GM23338 (cell line): Measurements from ENCODE around the gene DMBT1. TPM values are rescaled to one million over a fixed set of nuclear protein-coding genes. Genes with fewer than 3 reads are reported as not detected.

Experiments
- ATAC-seq: fragments of 200-7000 bp; cut with Tn5 transposase; 3 replicates; pipeline ENCODE4 v1.9.1; 2020
- DNase-seq: peaks from one replicate; pipeline ENCODE4 v3.0.0-alpha.2; 2015; ENCODE audit warnings: low spot score
- H2AFZ ChIP-seq: fragments of 200-600 bp; sonication (generic); 2 replicates; pipeline ENCODE4 v1.8.0; 2016; ENCODE audit warnings: antibody characterized with exemption, mild to moderate bottlenecking, moderate library complexity
- H3F3A ChIP-seq: fragments of 200-600 bp; sonication (generic); replicated peaks from 2 replicates; pipeline ENCODE4 v1.8.0; 2017; ENCODE audit warnings: antibody characterized with exemption, mixed run types, low read depth
- H3K27ac ChIP-seq: fragments of 200-600 bp; sonication (generic); 2 replicates; pipeline ENCODE4 v1.6.1; 2016; ENCODE audit warnings: low read depth
- H3K27me3 ChIP-seq: fragments of 200-600 bp; sonication (generic); 2 replicates; pipeline ENCODE4 v1.8.0; 2016; ENCODE audit warnings: mild to moderate bottlenecking, mixed run types, moderate library complexity; ENCODE audit not compliant: insufficient read depth
- H3K36me3 ChIP-seq: fragments of 200-600 bp; sonication (generic); 2 replicates; pipeline ENCODE4 v1.8.0; 2016; ENCODE audit warnings: mild to moderate bottlenecking; ENCODE audit not compliant: insufficient read depth
- H3K4me1 ChIP-seq: fragments of 200-600 bp; sonication (generic); 2 replicates; pipeline ENCODE4 v1.8.0; 2016; ENCODE audit warnings: mild to moderate bottlenecking, moderate library complexity; ENCODE audit not compliant: insufficient read depth
- H3K4me2 ChIP-seq: fragments of 200-600 bp; sonication (generic); 2 replicates; pipeline ENCODE4 v1.7.1; 2017; ENCODE audit warnings: mixed run types
- H3K4me3 ChIP-seq: fragments of 200-600 bp; sonication (generic); 2 replicates; pipeline ENCODE4 v1.6.1; 2016; ENCODE audit warnings: mixed run types
- H3K79me2 ChIP-seq: fragments of 200-600 bp; sonication (generic); replicated peaks from 2 replicates; pipeline ENCODE4 v1.8.0; 2017; ENCODE audit warnings: mild to moderate bottlenecking; ENCODE audit not compliant: insufficient read depth
- H3K9me2 ChIP-seq: fragments of 200-600 bp; sonication (generic); 2 replicates; pipeline ENCODE4 v1.8.0; 2017; ENCODE audit not compliant: insufficient read depth
- H4K20me1 ChIP-seq: fragments of 200-600 bp; sonication (generic); replicated peaks from 2 replicates; pipeline ENCODE4 v1.8.0; 2017; ENCODE audit warnings: mild to moderate bottlenecking; ENCODE audit not compliant: insufficient read depth
- H3K27ac Mint-ChIP-seq: 2 replicates; pipeline ENCODE4 v1.8.0; 2020; ENCODE audit warnings: inconsistent platforms, mild to moderate bottlenecking, moderate library complexity, mixed read lengths
- H3K27me3 Mint-ChIP-seq: 3 replicates; pipeline ENCODE4 v1.8.0; 2022; ENCODE audit warnings: low read depth, mild to moderate bottlenecking, moderate library complexity, mixed read lengths, inconsistent platforms; ENCODE audit not compliant: insufficient read depth, poor library complexity
- H3K36me3 Mint-ChIP-seq: 3 replicates; pipeline ENCODE4 v1.8.0; 2021; ENCODE audit warnings: low read depth, mild to moderate bottlenecking, inconsistent platforms, moderate library complexity, mixed read lengths
- H3K4me1 Mint-ChIP-seq: 3 replicates; pipeline ENCODE4 v1.8.0; 2020; ENCODE audit warnings: mild to moderate bottlenecking, inconsistent platforms, mixed read lengths
- H3K4me3 Mint-ChIP-seq: 3 replicates; pipeline ENCODE4 v1.8.0; 2021; ENCODE audit warnings: moderate library complexity, mild to moderate bottlenecking, inconsistent platforms, mixed read lengths
- H3K9me3 Mint-ChIP-seq: 3 replicates; pipeline ENCODE4 v1.8.0; 2020; ENCODE audit warnings: moderate library complexity, mild to moderate bottlenecking, inconsistent platforms, mixed read lengths
- CTCF ChIP-seq, 2 experiments: fragments of 200-600 bp in 1 of 2; sonication (generic) in 1 of 2; conservative IDR thresholded peaks; 2 replicates each; pipeline versions ENCODE4 v1.5.1 to v1.6.1; 2016 to 2017; ENCODE audit warnings: antibody characterized with exemption in 2 of 2, low read depth in 2 of 2, mild to moderate bottlenecking in 2 of 2, moderate library complexity in 1 of 2
- ETS1 ChIP-seq: IDR thresholded peaks from 2 replicates; pipeline ENCODE4 v1.6.1; 2016; ENCODE audit warnings: antibody characterized with exemption
- EZH2 ChIP-seq: fragments of 200-600 bp; sonication (generic); IDR thresholded peaks from one replicate; pipeline ENCODE4 v1.8.0; 2017; ENCODE audit warnings: antibody characterized with exemption, mild to moderate bottlenecking, low read depth; ENCODE audit not compliant: unreplicated experiment
- JUNB ChIP-seq: IDR thresholded peaks from one replicate; pipeline ENCODE4 v1.6.1; 2016; ENCODE audit warnings: antibody characterized with exemption; ENCODE audit not compliant: unreplicated experiment
- NANOG ChIP-seq: IDR thresholded peaks from 2 replicates; pipeline ENCODE4 v1.6.1; 2016; ENCODE audit warnings: antibody characterized with exemption, borderline replicate concordance
- REST ChIP-seq: IDR thresholded peaks from one replicate; pipeline ENCODE4 v1.6.1; 2018; ENCODE audit warnings: antibody characterized with exemption; ENCODE audit not compliant: unreplicated experiment
- STAT1 ChIP-seq: IDR thresholded peaks from one replicate; pipeline ENCODE4 v1.6.1; 2016; ENCODE audit warnings: antibody characterized with exemption; ENCODE audit not compliant: unreplicated experiment
- ZNF114 ChIP-seq: fragments of 250-450 bp; sonication (Bioruptor Pico); IDR thresholded peaks from 2 replicates; pipeline ENCODE4 v1.5.0; 2020; ENCODE audit warnings: mild to moderate bottlenecking, moderate library complexity
- ZNF331 ChIP-seq: fragments of 250-450 bp; sonication (Bioruptor Pico); IDR thresholded peaks from 2 replicates; pipeline ENCODE4 v1.5.0; 2020; ENCODE audit warnings: low read depth, mild to moderate bottlenecking, moderate library complexity
- ZNF462 ChIP-seq: fragments of 250-450 bp; sonication (Bioruptor Pico); IDR thresholded peaks from 2 replicates; pipeline ENCODE4 v1.5.0; 2020; ENCODE audit warnings: mild to moderate bottlenecking, moderate library complexity
- polyA plus RNA-seq: library from polyadenylated mRNA; unstranded; fragments of >200 nt; fragmentation: Nextera tagmentation; extraction: Ambion mirVana; gene quantifications from 2 replicates; pipeline ENCODE4 v1.2.1, GENCODE V29; 2016
- total RNA-seq: library from RNA; depleted of rRNA; stranded (reverse); fragments of >200 nt; shearing (Covaris generic); gene quantifications from 2 replicates; pipeline ENCODE4 v1.2.3, GENCODE V29; 2014

Gene DMBT1
- total and polyA plus RNA-seq, 2 experiments from 2014 or later: 0.03 to 0.05 TPM

- TF ChIP-seq ZNF462 (no peak), ZNF331 (CRISPR knock-in tag) (no peak)
These were observed 72.0 kb downstream of the DMBT1 start (continued) for GRCh38 chr10:122632576-122632975.

GRCh38 chr10:122636953-122637352 is 76.4 kb downstream of the DMBT1 start:
- H3K4me1 ChIP-seq: no peaks in the 10 kb centered on the region
- no peak overlapping the region for H3K27ac ChIP-seq
- Mint-ChIP-seq H3K4me1 (peaks cover 4% of the 10 kb centered on the region; the same call in 2 of the 3 replicates), H3K4me3 (no peak overlapping the region), H3K36me3 (no peaks in the 10 kb centered on the region), H3K27ac (no peak overlapping the region), H3K9me3 (no peaks in the 10 kb centered on the region), H3K27me3 (peaks cover 3% of the 10 kb centered on the region)
- no peak overlapping the region for H3K4me3 ChIP-seq
- H3K9me2 ChIP-seq: no peaks in the 10 kb centered on the region
- no peaks in the 10 kb centered on the region for H3K27me3 ChIP-seq
- H3K4me2 ChIP-seq: no peak overlapping the region
- no peaks in the 10 kb centered on the region for H4K20me1 ChIP-seq
- no peaks in the 10 kb centered on the region for H3K79me2 ChIP-seq
- no peak for ATAC-seq
- no peak for DNase-seq
- no peaks in the 10 kb centered on the region for H3F3A ChIP-seq
- H3K36me3 ChIP-seq: no peaks in the 10 kb centered on the region
- H2AFZ ChIP-seq: no peak overlapping the region
- no peak for TF ChIP-seq ZNF114 (CRISPR knock-in tag)
- no peak for TF ChIP-seq EZH2
- TF ChIP-seq ETS1: no peak
- TF ChIP-seq JUNB: no peak
- TF ChIP-seq STAT1: no peak
- TF ChIP-seq CTCF (conservative IDR thresholded peaks at IDR 0.05; ENCODE audit: low read depth in 2 of 2): no peak
- TF ChIP-seq ZNF331 (CRISPR knock-in tag): no peak
- no peak for TF ChIP-seq REST
- no peak for TF ChIP-seq NANOG
